ENCODE data around the gene GPSM1. TPM values are rescaled to one million over a fixed set of nuclear protein-coding genes. Genes with fewer than 3 reads are reported as not detected.

The GPSM1 gene
- total RNA-seq, 1 experiment from 2014 or later, result 26.4 TPM

DNA sequence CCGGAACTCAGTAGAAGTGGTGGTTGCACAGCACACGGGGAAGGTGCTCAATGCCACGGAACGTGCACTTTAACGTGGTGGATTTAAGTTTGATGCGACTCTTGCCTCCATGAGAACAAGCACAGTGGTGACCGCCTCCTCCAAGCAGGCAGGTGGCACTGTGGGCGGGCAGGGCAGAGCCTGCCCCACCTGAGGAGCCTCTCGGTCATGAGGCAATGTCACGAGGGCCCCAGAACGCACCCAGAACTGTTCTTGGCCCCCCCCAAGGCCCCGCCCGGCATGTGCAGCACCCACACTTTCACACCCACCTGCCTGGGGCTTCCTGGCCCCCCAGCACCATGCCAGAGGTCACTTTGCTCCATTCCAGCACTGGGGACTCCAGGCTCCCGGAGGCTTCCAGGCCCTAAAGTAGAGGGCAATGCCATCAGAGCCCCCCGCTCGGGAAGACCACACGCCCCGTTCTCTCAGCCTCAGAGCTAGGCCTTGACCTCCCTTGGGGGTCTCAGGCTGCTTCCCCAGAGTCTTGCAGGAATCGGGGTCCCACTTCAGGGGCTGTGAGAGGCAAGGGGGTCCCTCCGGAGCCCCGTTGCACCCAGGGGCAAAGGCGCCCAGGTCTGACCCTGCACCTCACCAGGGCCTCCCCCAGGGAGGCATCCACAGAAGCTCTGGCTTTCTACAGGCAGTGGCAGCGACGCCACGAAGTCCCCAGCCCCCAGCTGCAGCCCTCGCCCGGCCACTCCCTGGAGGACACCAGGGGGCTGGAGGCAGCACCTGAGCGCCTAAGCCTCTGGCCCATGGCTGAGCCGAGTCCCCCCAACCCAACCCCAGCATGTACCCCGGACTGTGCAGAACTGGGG lies 37.5 kb upstream of the GPSM1 start:
- BruUV-seq (replicated peaks), result no TSS peak
- peak overlapping the region; percentile 20; the same call in 1 of the 2 replicates for H3K9ac ChIP-seq (ENCODE audit: low read length)
- H3K79me2 ChIP-seq (ENCODE audit: insufficient read depth, low read length), result no peaks in the 10 kb centered on the region
- ChIA-PET POLR2A (no interaction called here), RAD21 (ENCODE audit: low non-redundant PET in 1 of 2, low total read pairs in 2 of 2, uncharacterized antibody in 2 of 2, unreplicated experiment in 2 of 2) (no interaction called here), CTCF (no interaction called here)
- peaks cover 0 to 5% of the 10 kb centered on the region in 2 experiments; a peak in 1 of 4 replicates for H3K9me3 ChIP-seq (ENCODE audit: control insufficient read depth in 1 of 2, insufficient read depth in 1 of 2, low read depth in 1 of 2, low read length in 2 of 2)
- TF ChIP-seq ELF1 (IDR thresholded peaks at IDR 0.05; ENCODE audit: borderline replicate concordance, low read depth) (no peak), SP1 (IDR thresholded peaks at IDR 0.05; ENCODE audit: low read depth) (no peak), POLR2AphosphoS5 (IDR thresholded peaks at IDR 0.05; ENCODE audit: low read depth, low read length) (no peak), ZFX (IDR thresholded peaks at IDR 0.05) (peak; percentile 37; the same call in 1 of the 2 replicates), TCF7L2 (IDR thresholded peaks at IDR 0.05; ENCODE audit: borderline replicate concordance, extremely low read depth, insufficient read depth, insufficient read length) (no peak), SRF (IDR thresholded peaks at IDR 0.05; ENCODE audit: low read depth) (no peak), ZBTB33 (IDR thresholded peaks at IDR 0.05; ENCODE audit: extremely low read depth, insufficient replicate concordance, low read length) (no peak), JUND (IDR thresholded peaks at IDR 0.05) (no peak)
- TF ChIP-seq, protein P1, sequence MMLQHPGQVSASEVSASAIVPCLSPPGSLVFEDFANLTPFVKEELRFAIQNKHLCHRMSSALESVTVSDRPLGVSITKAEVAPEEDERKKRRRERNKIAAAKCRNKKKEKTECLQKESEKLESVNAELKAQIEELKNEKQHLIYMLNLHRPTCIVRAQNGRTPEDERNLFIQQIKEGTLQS (IDR thresholded peaks at IDR 0.05), result no peak
- TF ChIP-seq, protein P2, sequence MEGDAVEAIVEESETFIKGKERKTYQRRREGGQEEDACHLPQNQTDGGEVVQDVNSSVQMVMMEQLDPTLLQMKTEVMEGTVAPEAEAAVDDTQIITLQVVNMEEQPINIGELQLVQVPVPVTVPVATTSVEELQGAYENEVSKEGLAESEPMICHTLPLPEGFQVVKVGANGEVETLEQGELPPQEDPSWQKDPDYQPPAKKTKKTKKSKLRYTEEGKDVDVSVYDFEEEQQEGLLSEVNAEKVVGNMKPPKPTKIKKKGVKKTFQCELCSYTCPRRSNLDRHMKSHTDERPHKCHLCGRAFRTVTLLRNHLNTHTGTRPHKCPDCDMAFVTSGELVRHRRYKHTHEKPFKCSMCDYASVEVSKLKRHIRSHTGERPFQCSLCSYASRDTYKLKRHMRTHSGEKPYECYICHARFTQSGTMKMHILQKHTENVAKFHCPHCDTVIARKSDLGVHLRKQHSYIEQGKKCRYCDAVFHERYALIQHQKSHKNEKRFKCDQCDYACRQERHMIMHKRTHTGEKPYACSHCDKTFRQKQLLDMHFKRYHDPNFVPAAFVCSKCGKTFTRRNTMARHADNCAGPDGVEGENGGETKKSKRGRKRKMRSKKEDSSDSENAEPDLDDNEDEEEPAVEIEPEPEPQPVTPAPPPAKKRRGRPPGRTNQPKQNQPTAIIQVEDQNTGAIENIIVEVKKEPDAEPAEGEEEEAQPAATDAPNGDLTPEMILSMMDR (IDR thresholded peaks at IDR 0.05 in 2 of 3, conservative IDR thresholded peaks at IDR 0.05 in 1 of 3; ENCODE audit: borderline replicate concordance in 1 of 3, insufficient read depth in 1 of 3, low read depth in 2 of 3, low read length in 2 of 3), result peak in 2 of 3 experiments; percentile 36 to 42; a peak in 3 of 6 replicates
- peak overlapping the region; percentile 45 for H3K4me2 ChIP-seq (ENCODE audit: low read length)
- H4K20me1 ChIP-seq (ENCODE audit: insufficient read depth), result no peaks in the 10 kb centered on the region
- no peak overlapping the region for H2AFZ ChIP-seq (ENCODE audit: low read depth, low read length, poor library complexity, severe bottlenecking)
- H3K27me3 ChIP-seq (ENCODE audit: insufficient read depth, low read length), result no peaks in the 10 kb centered on the region
- intact Hi-C loops (cut with micrococcal nuclease), result loop anchor here (10.0 kb wide), 1 partner anchor 325 kb away; the partner anchor contains the start of gene UBAC1
- no peak overlapping the region for H3K4me3 ChIP-seq (replicated peaks in 1 of 2; ENCODE audit: low read depth in 1 of 2, low read length in 2 of 2)
- peaks cover 8 to 15% of the 10 kb centered on the region in 2 experiments; a peak in 3 of 4 replicates for H3K4me1 ChIP-seq (ENCODE audit: control insufficient read depth in 1 of 2, insufficient read depth in 2 of 2, low read length in 2 of 2)
- DNase-seq (ENCODE audit: low read depth, low spot score), result no peak
- no peaks in the 10 kb centered on the region for H3K9me2 ChIP-seq (ENCODE audit: insufficient read depth)
- no peak overlapping the region; the same call in 1 of the 2 replicates for H3K27ac ChIP-seq (ENCODE audit: low read depth, low read length)
- H3K36me3 ChIP-seq (ENCODE audit: control insufficient read depth in 1 of 2, insufficient read depth in 2 of 2, low read length in 2 of 2), result no peaks in the 10 kb centered on the region
- ATAC-seq, result peak; percentile 88

Measured in HCT116 (cell line).